Keratinocyte (primary cell): ENCODE data around the gene ADNP2. TPM values are rescaled to one million over a fixed set of nuclear protein-coding genes. Genes with fewer than 3 reads are reported as not detected.

Experiments
- DNase-seq: peaks from one replicate; pipeline ENCODE4 v3.0.0-alpha.2; 2011; ENCODE audit warnings: low read depth, missing footprints, low spot score
- FAIRE-seq: peaks from 2 replicates; lab custom pipeline; 2011; peaks lifted over from hg19 to GRCh38; lab: Jason Lieb, UNC
- H2AFZ ChIP-seq: 2 replicates; pipeline ENCODE4 v1.6.0; 2012; ENCODE audit warnings: low read length, control low read depth, inconsistent platforms; ENCODE audit not compliant: control insufficient read depth
- H3K27ac ChIP-seq: 2 replicates; pipeline ENCODE4 v1.5.1; 2011; ENCODE audit warnings: low read length; ENCODE audit not compliant: control insufficient read depth, insufficient read depth
- H3K27me3 ChIP-seq: 3 replicates; pipeline ENCODE4 v1.6.0; 2011; ENCODE audit warnings: low read length; ENCODE audit not compliant: control insufficient read depth, insufficient read depth; ENCODE audit errors: extremely low read depth
- H3K36me3 ChIP-seq, 2 experiments: 2 replicates in 1 of 2; 3 replicates in 1 of 2; pipeline ENCODE4 v1.5.1; 2011; ENCODE audit warnings: low read length in 2 of 2, mild to moderate bottlenecking in 1 of 2; ENCODE audit not compliant: control insufficient read depth in 2 of 2, insufficient read depth in 2 of 2; ENCODE audit errors: extremely low read depth in 1 of 2
- H3K4me1 ChIP-seq: 3 replicates; pipeline ENCODE4 v1.5.1; 2011; ENCODE audit warnings: low read length; ENCODE audit not compliant: control insufficient read depth, insufficient read depth; ENCODE audit errors: extremely low read depth
- H3K4me2 ChIP-seq: 3 replicates; pipeline ENCODE4 v1.6.0; 2011; ENCODE audit warnings: low read depth, low read length; ENCODE audit not compliant: control insufficient read depth, insufficient read depth; ENCODE audit errors: extremely low read depth
- H3K4me3 ChIP-seq, 3 experiments: fragments of 200-600 bp in 1 of 3; sonication (generic) in 1 of 3; 2 replicates in 2 of 3; 3 replicates in 1 of 3; pipeline ENCODE4 v1.5.1; 2011 to 2016; ENCODE audit warnings: low read length in 3 of 3, mild to moderate bottlenecking in 3 of 3, control low read depth in 2 of 3, inconsistent platforms in 1 of 3, low read depth in 1 of 3, mixed read lengths in 1 of 3, mixed run types in 1 of 3, moderate library complexity in 1 of 3; ENCODE audit not compliant: control insufficient read depth in 2 of 3, insufficient read depth in 2 of 3; ENCODE audit errors: extremely low read depth in 1 of 3
- H3K79me2 ChIP-seq: 2 replicates; pipeline ENCODE4 v1.6.0; 2012; ENCODE audit warnings: low read length; ENCODE audit not compliant: control insufficient read depth, insufficient read depth
- H3K9ac ChIP-seq: 3 replicates; pipeline ENCODE4 v1.6.0; 2011; ENCODE audit warnings: low read length; ENCODE audit not compliant: control insufficient read depth, insufficient read depth; ENCODE audit errors: extremely low read depth
- H3K9me1 ChIP-seq: 3 replicates; pipeline ENCODE4 v1.6.0; 2011; ENCODE audit warnings: low read length; ENCODE audit not compliant: control insufficient read depth, insufficient read depth; ENCODE audit errors: extremely low read depth
- H3K9me3 ChIP-seq: 2 replicates; pipeline ENCODE4 v1.5.1; 2012; ENCODE audit warnings: low read depth, low read length; ENCODE audit not compliant: control insufficient read depth
- H4K20me1 ChIP-seq: 3 replicates; pipeline ENCODE4 v1.6.0; 2011; ENCODE audit warnings: low read length; ENCODE audit not compliant: control insufficient read depth, insufficient read depth; ENCODE audit errors: extremely low read depth
- EZH2 ChIP-seq: IDR thresholded peaks from one replicate; pipeline ENCODE4 v1.6.1; 2012; ENCODE audit warnings: inconsistent platforms, mild to moderate bottlenecking, low read length, moderate library complexity
- dilution Hi-C: fragments of 300-500 bp; cut with MboI; formaldehyde crosslinking; loops from one replicate; pipeline ENCODE4 v1.7.0; 2020; ENCODE audit warnings: low sequenced_read_pairs; ENCODE audit not compliant: extremely low pct_ligation_motif_present
- polyA plus RNA-seq, 5 experiments: library from polyadenylated mRNA; depleted of rRNA in 3 of 5; stranded (reverse) in 3 of 5; stranded (forward) in 1 of 5; unstranded in 1 of 5; fragments of >200 nt; gene quantifications; 1 replicate in 1 of 5; 2 replicates in 3 of 5; 3 replicates in 1 of 5; pipeline versions ENCODE4 v1.2.1 to v1.2.3, GENCODE V29; 2011 to 2012; ENCODE audit warnings: missing spikeins in 2 of 5, low read depth in 1 of 5, low replicate concordance in 1 of 5
- TF ChIP-seq, protein P1 (sequence below), 3 experiments: IDR thresholded peaks in 1 of 3; conservative IDR thresholded peaks in 1 of 3; optimal IDR thresholded peaks in 1 of 3; 2 replicates in 2 of 3; 3 replicates in 1 of 3; pipeline versions ENCODE3 to v1.5.1; 2011; ENCODE audit warnings: low read length in 3 of 3, mild to moderate bottlenecking in 3 of 3, moderate library complexity in 2 of 3, control low read depth in 1 of 3, inconsistent platforms in 1 of 3; ENCODE audit not compliant: insufficient read depth in 2 of 3; ENCODE audit errors: extremely low read depth in 1 of 3

The ADNP2 gene
- polyA plus RNA-seq, 1 donor (not counting 4 experiments of a cell fraction or from before 2014, with no cell fraction given) = 11.3 TPM

GRCh38 chr18:80181642-80182461 is 72.8 kb downstream of the ADNP2 start:
- peaks cover 39% of the 10 kb centered on the region for H3K4me1 ChIP-seq
- no peak overlapping the region for H3K4me2 ChIP-seq
- no peak overlapping the region for H3K9ac ChIP-seq
- DNase-seq (no peak), FAIRE-seq (no peak)
- H3K4me3 ChIP-seq = no peak overlapping the region
- no peaks in the 10 kb centered on the region for H4K20me1 ChIP-seq
- peaks cover 20% of the 10 kb centered on the region for H3K79me2 ChIP-seq
- no peak overlapping the region for H2AFZ ChIP-seq
- dilution Hi-C loops = no loop called here
- no peak overlapping the region for H3K27ac ChIP-seq
- TF ChIP-seq, protein P1, sequence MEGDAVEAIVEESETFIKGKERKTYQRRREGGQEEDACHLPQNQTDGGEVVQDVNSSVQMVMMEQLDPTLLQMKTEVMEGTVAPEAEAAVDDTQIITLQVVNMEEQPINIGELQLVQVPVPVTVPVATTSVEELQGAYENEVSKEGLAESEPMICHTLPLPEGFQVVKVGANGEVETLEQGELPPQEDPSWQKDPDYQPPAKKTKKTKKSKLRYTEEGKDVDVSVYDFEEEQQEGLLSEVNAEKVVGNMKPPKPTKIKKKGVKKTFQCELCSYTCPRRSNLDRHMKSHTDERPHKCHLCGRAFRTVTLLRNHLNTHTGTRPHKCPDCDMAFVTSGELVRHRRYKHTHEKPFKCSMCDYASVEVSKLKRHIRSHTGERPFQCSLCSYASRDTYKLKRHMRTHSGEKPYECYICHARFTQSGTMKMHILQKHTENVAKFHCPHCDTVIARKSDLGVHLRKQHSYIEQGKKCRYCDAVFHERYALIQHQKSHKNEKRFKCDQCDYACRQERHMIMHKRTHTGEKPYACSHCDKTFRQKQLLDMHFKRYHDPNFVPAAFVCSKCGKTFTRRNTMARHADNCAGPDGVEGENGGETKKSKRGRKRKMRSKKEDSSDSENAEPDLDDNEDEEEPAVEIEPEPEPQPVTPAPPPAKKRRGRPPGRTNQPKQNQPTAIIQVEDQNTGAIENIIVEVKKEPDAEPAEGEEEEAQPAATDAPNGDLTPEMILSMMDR (optimal IDR thresholded peaks at IDR 0.05 in 1 of 3, IDR thresholded peaks at IDR 0.05 in 1 of 3, conservative IDR thresholded peaks at IDR 0.05 in 1 of 3; ENCODE audit: extremely low read depth in 1 of 3, insufficient read depth in 2 of 3, low read length in 3 of 3) = no peak
- TF ChIP-seq EZH2 = no peak
- no peaks in the 10 kb centered on the region for H3K36me3 ChIP-seq
- no peaks in the 10 kb centered on the region for H3K9me3 ChIP-seq
- no peaks in the 10 kb centered on the region for H3K27me3 ChIP-seq
- peaks cover 11% of the 10 kb centered on the region for H3K9me1 ChIP-seq

- H3K36me3 ChIP-seq = no peaks in the 10 kb centered on the region
- TF ChIP-seq EZH2 = no peak
- TF ChIP-seq, protein P1 (optimal IDR thresholded peaks at IDR 0.05 in 1 of 3, IDR thresholded peaks at IDR 0.05 in 1 of 3, conservative IDR thresholded peaks at IDR 0.05 in 1 of 3; ENCODE audit: extremely low read depth in 1 of 3, insufficient read depth in 2 of 3, low read length in 3 of 3) = no peak
- no peak overlapping the region for H3K4me3 ChIP-seq
- no peaks in the 10 kb centered on the region for H3K9me3 ChIP-seq
- H3K9me1 ChIP-seq = peaks cover 11% of the 10 kb centered on the region
- H3K9ac ChIP-seq = no peak overlapping the region
- FAIRE-seq (no peak), DNase-seq (no peak)
- no peak overlapping the region for H3K27ac ChIP-seq
- H4K20me1 ChIP-seq = no peaks in the 10 kb centered on the region
- no peak overlapping the region for H3K4me2 ChIP-seq
- no peak overlapping the region for H2AFZ ChIP-seq
- peaks cover 37% of the 10 kb centered on the region for H3K4me1 ChIP-seq
- H3K27me3 ChIP-seq = no peaks in the 10 kb centered on the region
- dilution Hi-C loops = no loop called here
- peaks cover 14% of the 10 kb centered on the region for H3K79me2 ChIP-seq
Observed at GRCh38 chr18:80182855-80183254, 73.8 kb downstream of the ADNP2 start.
